HL-60 (cell line): ENCODE measurements around the gene NAT14.
"Not testable (repeated sequence)": the region's sequence is repeated elsewhere in the genome, so short reads cannot be mapped to it uniquely, and the experiment has no call there.

Experiments
- DNase-seq, 2 experiments: peaks; one replicate each; pipeline ENCODE4 v3.0.0-alpha.2; 2010 to 2020; ENCODE audit warnings: low read depth in 1 of 2, low spot score in 1 of 2
- H3K27ac ChIP-seq: fragments of 250-450 bp; sonication (Bioruptor Pico); replicated peaks from 2 replicates; pipeline ENCODE4 v1.5.1; 2020; ENCODE audit warnings: mild to moderate bottlenecking, moderate library complexity
- H3K27me3 ChIP-seq: fragments of 250-450 bp; sonication (Bioruptor Pico); 2 replicates; pipeline ENCODE4 v1.5.1; 2021; ENCODE audit warnings: mild to moderate bottlenecking, moderate library complexity; ENCODE audit not compliant: insufficient read depth, poor library complexity, severe bottlenecking
- H3K4me3 ChIP-seq: replicated peaks from 2 replicates; pipeline ENCODE4 v1.5.1; 2011; ENCODE audit warnings: mild to moderate bottlenecking, control low read depth, low read length; ENCODE audit not compliant: insufficient read depth
- GABPA ChIP-seq: IDR thresholded peaks from 2 replicates; pipeline ENCODE4 v1.6.1; 2012; ENCODE audit warnings: low read depth
- POLR2AphosphoS5 ChIP-seq: IDR thresholded peaks from 2 replicates; pipeline ENCODE4 v1.6.1; 2012; ENCODE audit warnings: low read depth
- REST ChIP-seq: IDR thresholded peaks from 2 replicates; pipeline ENCODE4 v1.6.1; 2012; ENCODE audit warnings: low read depth; ENCODE audit not compliant: insufficient replicate concordance
- SPI1 ChIP-seq: IDR thresholded peaks from 2 replicates; pipeline ENCODE4 v1.6.1; 2012; ENCODE audit warnings: low read depth, mild to moderate bottlenecking, borderline replicate concordance
- TF ChIP-seq, protein P1 (sequence below): IDR thresholded peaks from one replicate; pipeline ENCODE4 v1.5.1; 2011; ENCODE audit warnings: low read length, control low read depth, inconsistent platforms; ENCODE audit not compliant: insufficient read depth

Gene NAT14

GRCh38 chr19:55530996-55531395, 46.0 kb downstream of the NAT14 start:
- no peaks in the 10 kb centered on the region for H3K27me3 ChIP-seq
- no peak for DNase-seq
- TF ChIP-seq REST, result no peak
- TF ChIP-seq GABPA, result no peak
- TF ChIP-seq SPI1, result no peak
- TF ChIP-seq, protein P1, sequence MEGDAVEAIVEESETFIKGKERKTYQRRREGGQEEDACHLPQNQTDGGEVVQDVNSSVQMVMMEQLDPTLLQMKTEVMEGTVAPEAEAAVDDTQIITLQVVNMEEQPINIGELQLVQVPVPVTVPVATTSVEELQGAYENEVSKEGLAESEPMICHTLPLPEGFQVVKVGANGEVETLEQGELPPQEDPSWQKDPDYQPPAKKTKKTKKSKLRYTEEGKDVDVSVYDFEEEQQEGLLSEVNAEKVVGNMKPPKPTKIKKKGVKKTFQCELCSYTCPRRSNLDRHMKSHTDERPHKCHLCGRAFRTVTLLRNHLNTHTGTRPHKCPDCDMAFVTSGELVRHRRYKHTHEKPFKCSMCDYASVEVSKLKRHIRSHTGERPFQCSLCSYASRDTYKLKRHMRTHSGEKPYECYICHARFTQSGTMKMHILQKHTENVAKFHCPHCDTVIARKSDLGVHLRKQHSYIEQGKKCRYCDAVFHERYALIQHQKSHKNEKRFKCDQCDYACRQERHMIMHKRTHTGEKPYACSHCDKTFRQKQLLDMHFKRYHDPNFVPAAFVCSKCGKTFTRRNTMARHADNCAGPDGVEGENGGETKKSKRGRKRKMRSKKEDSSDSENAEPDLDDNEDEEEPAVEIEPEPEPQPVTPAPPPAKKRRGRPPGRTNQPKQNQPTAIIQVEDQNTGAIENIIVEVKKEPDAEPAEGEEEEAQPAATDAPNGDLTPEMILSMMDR, result no peak
- no peak for TF ChIP-seq POLR2AphosphoS5
- H3K27ac ChIP-seq, result no peak overlapping the region
- no peak overlapping the region for H3K4me3 ChIP-seq

DNA sequence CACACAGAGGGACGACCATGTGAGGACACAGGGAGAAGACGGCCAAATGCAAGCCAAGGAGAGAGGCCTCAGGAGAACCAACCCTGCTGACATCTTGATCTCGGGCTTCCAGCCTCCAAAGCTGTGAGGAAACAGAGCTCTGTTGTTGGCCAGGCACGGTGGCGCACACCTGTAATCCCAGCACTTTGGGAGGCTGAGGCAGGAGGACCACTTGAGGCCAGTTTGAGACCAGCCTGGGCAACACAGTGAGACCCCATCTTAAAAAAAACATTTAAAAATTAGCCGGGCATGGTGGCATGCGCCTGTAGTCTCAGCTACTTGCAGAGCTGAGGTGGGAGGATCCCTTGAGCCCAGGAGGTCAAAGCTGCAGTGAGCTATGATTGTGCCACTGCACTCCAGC, 49.3 kb downstream of the NAT14 start:
- not testable (repeated sequence) for H3K27ac ChIP-seq, H3K27me3 ChIP-seq, H3K4me3 ChIP-seq, DNase-seq

DNA sequence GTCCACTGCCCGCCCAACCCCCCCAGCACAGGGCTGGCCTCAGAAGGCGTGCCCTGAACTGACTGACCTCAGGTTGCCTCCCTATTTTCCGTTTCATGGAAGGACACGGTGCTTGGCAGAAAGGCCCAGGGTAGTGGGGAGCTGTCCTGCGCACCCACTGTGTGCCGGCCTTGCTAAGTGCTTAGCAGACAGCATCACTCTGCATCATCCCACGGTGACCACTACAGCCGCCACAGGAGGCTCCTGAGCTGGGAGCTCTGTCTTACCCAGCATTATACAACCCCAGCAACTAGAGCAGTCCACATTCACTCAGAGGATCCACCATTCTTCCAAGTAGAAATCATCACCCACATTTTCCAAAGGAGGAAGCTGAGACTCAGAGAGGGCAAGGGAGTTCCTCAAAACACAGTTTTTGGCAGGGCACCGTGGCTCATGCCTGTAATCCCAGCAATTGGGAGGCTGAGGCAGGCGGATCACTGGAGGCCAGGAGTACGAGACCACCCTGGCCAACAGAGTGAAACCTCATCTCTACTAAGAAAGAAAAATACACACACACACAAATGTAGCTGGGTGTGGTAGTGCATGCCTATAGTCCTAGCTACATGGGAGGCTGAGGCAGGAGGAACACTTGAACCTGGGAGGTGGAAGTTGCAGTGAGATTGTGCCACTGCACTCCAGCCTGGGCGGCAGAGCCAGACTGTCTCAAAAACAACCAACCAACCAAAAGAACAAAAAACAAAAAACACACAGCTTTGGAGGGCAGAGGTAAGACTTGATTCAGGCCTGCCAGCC, 50.4 kb downstream of the NAT14 start:
- Histone ChIP-seq H3K4me3 (no peak overlapping the region), H3K27ac (no peak overlapping the region), H3K27me3 (no peaks in the 10 kb centered on the region)
- DNase-seq, result peak in 1 of 2 experiments; percentile 5
- no peak for TF ChIP-seq REST
- TF ChIP-seq GABPA, result no peak
- TF ChIP-seq, protein P1, result no peak
- TF ChIP-seq SPI1, result peak; percentile 25; the same call in 1 of the 2 replicates
- TF ChIP-seq POLR2AphosphoS5, result no peak

DNA sequence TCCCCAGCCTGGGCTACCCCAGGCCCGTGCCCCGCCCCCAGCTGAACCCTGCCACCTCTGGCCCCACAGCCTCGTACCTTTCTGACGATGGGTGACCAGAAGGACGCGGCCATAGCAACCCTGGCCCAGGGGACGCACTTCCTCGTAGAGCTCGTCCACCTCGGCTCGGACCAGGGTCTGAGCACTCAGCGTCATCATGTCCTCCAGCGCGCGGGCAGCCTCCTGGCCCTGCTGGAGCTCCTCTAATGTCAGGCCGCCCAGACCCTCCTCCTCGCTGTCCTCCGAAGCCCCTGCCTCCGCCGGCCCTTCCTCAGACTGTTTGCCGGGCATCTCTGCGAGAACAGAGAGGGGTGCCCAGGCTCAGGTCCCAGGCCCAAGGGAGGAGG, 51.0 kb downstream of the NAT14 start:
- no peak for TF ChIP-seq SPI1
- no peak for TF ChIP-seq GABPA
- TF ChIP-seq POLR2AphosphoS5, result no peak
- no peak for TF ChIP-seq REST
- TF ChIP-seq, protein P1, result no peak
- no peaks in the 10 kb centered on the region for H3K27me3 ChIP-seq
- no peak overlapping the region for H3K4me3 ChIP-seq
- DNase-seq, result no peak
- no peak overlapping the region for H3K27ac ChIP-seq
